Measurements from ENCODE around the gene KAZALD1. TPM values are rescaled to one million over a fixed set of nuclear protein-coding genes. Genes with fewer than 3 reads are reported as not detected.

The KAZALD1 gene
- total RNA-seq, 1 experiment from 2014 or later: 42.3 TPM

GRCh38 chr10:101073631-101074030 lies 11.8 kb downstream of the KAZALD1 start:
- no peak overlapping the region for H3K4me3 ChIP-seq (ENCODE audit: low read depth, low read length)
- no peaks in the 10 kb centered on the region for H3K36me3 ChIP-seq (ENCODE audit: control insufficient read depth, insufficient read depth, low read length)
- no TSS peak for BruUV-seq (replicated peaks)
- TF ChIP-seq CTCF (IDR thresholded peaks at IDR 0.05; ENCODE audit: insufficient read depth in 1 of 2, low read depth in 1 of 2, low read length in 1 of 2, severe bottlenecking in 1 of 2, unreplicated experiment in 1 of 2): peak in 1 of 2 experiments; percentile 27
- Mint-ChIP-seq H3K4me1 (ENCODE audit: low read depth, unreplicated experiment) (no peaks in the 10 kb centered on the region), H3K36me3 (ENCODE audit: insufficient read depth, unreplicated experiment) (no peaks in the 10 kb centered on the region), H3K27ac (ENCODE audit: unreplicated experiment) (no peak overlapping the region), H3K9me3 (ENCODE audit: unreplicated experiment) (no peaks in the 10 kb centered on the region), H3K4me3 (ENCODE audit: unreplicated experiment) (no peak overlapping the region), H3K27me3 (ENCODE audit: insufficient read depth, unreplicated experiment) (peaks cover 5% of the 10 kb centered on the region)
- no peaks in the 10 kb centered on the region for H3K4me1 ChIP-seq
- CTCF ChIA-PET: interaction anchor here (0.7 to 3.4 kb wide), 6 partner anchors 10 to 68 kb away, joined by 3 to 35 read pairs (median 5); no protein-coding TSS in a partner anchor
- intact Hi-C loops (cut with micrococcal nuclease; ENCODE audit: unreplicated experiment): no loop called here
- no peaks in the 10 kb centered on the region for H3K9me3 ChIP-seq
- DNase-seq: no peak
- POLR2A ChIA-PET: interaction anchor here (0.9 kb wide), 1 partner anchor 69 kb away, joined by 3 read pairs; no protein-coding TSS in a partner anchor
- no peaks in the 10 kb centered on the region for H3K27me3 ChIP-seq (replicated peaks; ENCODE audit: control insufficient read depth, insufficient read depth, low read length)

- intact Hi-C loops (cut with micrococcal nuclease; ENCODE audit: unreplicated experiment): no loop called here
- H3K4me1 Mint-ChIP-seq (ENCODE audit: low read depth, unreplicated experiment): no peaks in the 10 kb centered on the region
- CTCF ChIA-PET: interaction anchor here (0.7 to 3.4 kb wide), 5 partner anchors 9 to 440 kb away, joined by 3 to 35 read pairs (median 9); no protein-coding TSS in a partner anchor
These were observed 14.0 kb downstream of the KAZALD1 start for GRCh38 chr10:101075775-101076174.

GRCh38 chr10:101076630-101077029 lies 14.8 kb downstream of the KAZALD1 start:
- no peak for DNase-seq
- Mint-ChIP-seq H3K27ac (ENCODE audit: unreplicated experiment) (no peak overlapping the region), H3K27me3 (ENCODE audit: insufficient read depth, unreplicated experiment) (peaks cover 10% of the 10 kb centered on the region), H3K36me3 (ENCODE audit: insufficient read depth, unreplicated experiment) (no peaks in the 10 kb centered on the region), H3K9me3 (ENCODE audit: unreplicated experiment) (no peaks in the 10 kb centered on the region), H3K4me3 (ENCODE audit: unreplicated experiment) (no peak overlapping the region), H3K4me1 (ENCODE audit: low read depth, unreplicated experiment) (no peaks in the 10 kb centered on the region)
- Histone ChIP-seq H3K9me3 (no peaks in the 10 kb centered on the region), H3K4me1 (no peaks in the 10 kb centered on the region), H3K4me3 (ENCODE audit: low read depth, low read length) (no peak overlapping the region), H3K36me3 (ENCODE audit: control insufficient read depth, insufficient read depth, low read length) (no peaks in the 10 kb centered on the region), H3K27me3 (replicated peaks; ENCODE audit: control insufficient read depth, insufficient read depth, low read length) (no peaks in the 10 kb centered on the region)
- no peak for TF ChIP-seq CTCF (IDR thresholded peaks at IDR 0.05; ENCODE audit: insufficient read depth in 1 of 2, low read depth in 1 of 2, low read length in 1 of 2, severe bottlenecking in 1 of 2, unreplicated experiment in 1 of 2)
- CTCF ChIA-PET: interaction anchor here (0.7 to 3.4 kb wide), 4 partner anchors 10 to 439 kb away, joined by 3 to 35 read pairs (median 13); no protein-coding TSS in a partner anchor
- no TSS peak for BruUV-seq (replicated peaks)
- intact Hi-C loops (cut with micrococcal nuclease; ENCODE audit: unreplicated experiment): no loop called here
- POLR2A ChIA-PET: no interaction called here

More at GRCh38 chr10:101075775-101076174, 14.0 kb downstream of the KAZALD1 start:
- Mint-ChIP-seq H3K4me3 (ENCODE audit: unreplicated experiment) (no peak overlapping the region), H3K27me3 (ENCODE audit: insufficient read depth, unreplicated experiment) (peaks cover 8% of the 10 kb centered on the region), H3K9me3 (ENCODE audit: unreplicated experiment) (no peaks in the 10 kb centered on the region), H3K27ac (ENCODE audit: unreplicated experiment) (no peak overlapping the region), H3K36me3 (ENCODE audit: insufficient read depth, unreplicated experiment) (no peaks in the 10 kb centered on the region)
- Histone ChIP-seq H3K9me3 (no peaks in the 10 kb centered on the region), H3K36me3 (ENCODE audit: control insufficient read depth, insufficient read depth, low read length) (no peaks in the 10 kb centered on the region), H3K27me3 (replicated peaks; ENCODE audit: control insufficient read depth, insufficient read depth, low read length) (no peaks in the 10 kb centered on the region), H3K4me3 (ENCODE audit: low read depth, low read length) (no peak overlapping the region), H3K4me1 (no peaks in the 10 kb centered on the region)
- DNase-seq: no peak
- no peak for TF ChIP-seq CTCF (IDR thresholded peaks at IDR 0.05; ENCODE audit: insufficient read depth in 1 of 2, low read depth in 1 of 2, low read length in 1 of 2, severe bottlenecking in 1 of 2, unreplicated experiment in 1 of 2)
- BruUV-seq (replicated peaks): no TSS peak
- POLR2A ChIA-PET: no interaction called here
